ENCODE measurements around the gene FNIP1.
"Not testable (repeated sequence)": the region's sequence is repeated elsewhere in the genome, so short reads cannot be mapped to it uniquely, and the experiment has no call there.

The FNIP1 gene

DNA sequence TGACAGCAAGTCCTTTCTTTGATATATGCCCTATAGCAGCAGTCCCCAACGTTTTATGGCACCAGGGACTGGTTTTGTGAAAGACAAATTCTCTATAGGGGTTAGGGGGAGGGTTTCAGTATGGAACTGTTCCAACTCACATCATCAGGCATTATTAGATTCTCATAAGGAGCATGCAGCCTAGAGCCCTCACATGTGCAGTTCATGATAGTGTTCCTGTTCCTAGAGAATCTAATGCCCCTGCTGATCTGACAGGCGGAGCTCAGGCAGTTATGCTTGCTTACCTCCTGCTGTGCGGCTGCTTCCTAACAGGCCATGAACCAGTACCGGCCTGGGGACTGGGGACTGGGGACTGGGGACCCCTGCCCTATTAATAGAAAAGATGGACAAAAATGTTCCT, 159.1 kb downstream of the FNIP1 start:
- DNase-seq (ENCODE audit: low spot score), result no peak

DNA sequence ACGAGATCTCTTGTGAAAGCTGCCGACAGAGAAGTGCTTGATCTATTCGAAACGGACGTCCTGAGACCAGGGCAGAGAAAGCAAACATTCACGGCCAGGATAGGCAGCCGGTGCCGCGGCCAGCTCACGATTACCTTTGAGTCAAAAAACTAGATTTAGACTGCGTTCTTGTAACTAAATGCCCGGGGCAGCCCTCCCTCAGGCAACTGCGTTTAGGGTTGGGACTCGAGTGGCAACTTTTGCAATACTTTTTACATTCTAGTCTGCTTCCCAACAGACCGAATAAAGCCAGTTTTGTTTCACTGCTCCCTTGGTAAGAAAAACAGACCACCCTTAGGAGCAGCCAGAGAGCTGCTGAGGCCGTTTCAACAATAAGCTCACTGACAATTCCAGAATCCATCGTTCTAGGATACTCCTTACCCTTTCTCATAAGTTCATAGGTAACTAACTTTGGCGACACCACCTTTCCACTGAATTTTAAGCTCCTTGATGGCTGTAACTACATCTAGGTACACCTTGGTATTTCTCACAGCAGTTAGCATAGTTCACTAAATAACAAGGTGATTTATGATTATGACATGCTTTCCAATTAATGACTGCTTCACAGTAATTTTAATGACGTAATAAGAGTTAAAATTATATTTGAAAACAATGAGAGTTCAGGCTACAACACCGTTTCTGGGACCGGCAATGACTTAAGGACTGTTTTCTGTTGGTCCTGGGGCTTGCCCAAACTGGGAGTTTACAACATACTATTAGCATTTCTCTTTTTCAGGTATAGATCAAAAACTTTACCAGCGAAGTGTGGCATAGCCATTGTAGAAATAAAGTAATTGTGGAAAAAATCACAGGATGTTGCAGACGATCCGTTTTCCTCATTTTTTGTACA, 160.9 kb downstream of the FNIP1 start:
- peak; percentile 14 for DNase-seq (ENCODE audit: low spot score)

DNA sequence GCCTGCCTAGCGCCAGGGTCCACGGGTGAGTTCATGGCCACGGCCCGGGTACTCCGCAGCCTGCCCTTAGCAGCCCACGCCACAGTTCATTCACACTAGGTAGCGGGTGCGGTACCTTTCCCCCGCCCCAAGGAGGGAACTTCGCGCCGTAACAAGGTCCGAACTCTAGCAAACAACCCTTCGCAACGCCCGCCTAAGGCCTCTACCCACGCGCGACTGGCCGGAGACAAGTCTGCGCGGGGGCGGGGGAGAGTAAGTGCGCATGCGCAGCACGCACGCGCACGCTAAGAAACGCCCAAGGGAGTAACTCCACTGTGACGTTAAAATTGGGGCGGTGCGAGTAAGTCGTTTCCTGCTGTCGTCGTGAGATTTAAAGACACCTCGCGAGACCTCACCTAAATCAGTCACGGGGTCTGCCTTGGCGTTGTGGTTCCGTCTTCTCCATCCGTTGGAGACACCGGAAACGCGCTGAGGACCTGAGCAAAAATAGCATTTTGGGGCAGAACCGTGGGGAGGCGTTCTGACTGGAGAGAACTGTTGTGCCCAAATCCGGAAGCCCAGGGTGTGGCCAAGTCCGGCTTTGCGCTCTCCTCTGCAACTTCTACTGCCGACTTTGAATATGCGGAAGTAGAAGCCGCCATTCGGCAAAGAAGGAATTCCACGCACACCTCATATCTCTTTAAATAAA, 161.7 kb downstream of the FNIP1 start, which contains the start of gene RAPGEF6:
TSS of gene RAPGEF6 (minus strand) at position 234 of the 688 bp plus-strand sequence. CDS start at position 35, 199 bp downstream.
- DNase-seq (ENCODE audit: low spot score), result peak; percentile 89

- DNase-seq (ENCODE audit: low spot score), result peak; percentile 52
Measured at GRCh38 chr5:131634666-131634995, 162.2 kb downstream of the FNIP1 start.

- DNase-seq (ENCODE audit: low spot score), result no peak
Measured at GRCh38 chr5:131634238-131634637, 162.6 kb downstream of the FNIP1 start.

DNA sequence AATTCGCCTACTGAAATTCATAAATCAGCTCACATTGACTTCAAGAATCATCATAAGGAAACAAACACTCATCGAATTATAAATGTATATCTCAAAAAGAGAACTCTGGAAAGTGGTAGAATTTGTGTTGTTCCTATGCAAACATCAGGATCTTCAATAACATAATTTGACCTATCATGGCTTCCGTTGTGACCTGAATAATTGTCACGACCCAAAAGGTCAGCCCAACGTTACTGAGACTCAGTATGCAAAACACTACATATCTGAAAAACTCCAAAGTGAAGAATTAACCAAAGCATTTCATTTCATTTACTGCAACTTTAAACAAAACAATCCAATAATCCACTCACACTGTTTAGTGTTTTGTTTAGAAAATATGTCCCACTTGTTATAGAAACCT, 163.0 kb downstream of the FNIP1 start:
- no peak for DNase-seq (ENCODE audit: low spot score)

DNA sequence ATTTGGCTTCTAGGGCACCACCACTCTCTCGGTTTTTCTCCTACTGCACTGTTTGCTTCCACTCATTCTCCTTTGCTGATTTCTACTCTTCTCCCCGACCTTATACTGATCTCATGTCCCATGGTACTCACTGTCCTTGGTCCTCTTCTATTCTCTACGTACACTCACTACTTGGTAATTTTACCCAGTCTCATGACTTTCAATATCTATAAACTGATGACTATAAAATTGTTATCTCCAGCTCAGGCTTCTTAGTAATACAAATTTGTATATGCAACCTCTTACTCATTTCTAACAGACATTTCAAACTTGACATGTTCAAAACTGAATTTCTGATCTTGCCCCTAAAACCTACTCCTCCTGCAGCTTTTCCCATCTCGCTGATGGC, 165.9 kb downstream of the FNIP1 start:
- no peak for DNase-seq (ENCODE audit: low spot score)

DNA sequence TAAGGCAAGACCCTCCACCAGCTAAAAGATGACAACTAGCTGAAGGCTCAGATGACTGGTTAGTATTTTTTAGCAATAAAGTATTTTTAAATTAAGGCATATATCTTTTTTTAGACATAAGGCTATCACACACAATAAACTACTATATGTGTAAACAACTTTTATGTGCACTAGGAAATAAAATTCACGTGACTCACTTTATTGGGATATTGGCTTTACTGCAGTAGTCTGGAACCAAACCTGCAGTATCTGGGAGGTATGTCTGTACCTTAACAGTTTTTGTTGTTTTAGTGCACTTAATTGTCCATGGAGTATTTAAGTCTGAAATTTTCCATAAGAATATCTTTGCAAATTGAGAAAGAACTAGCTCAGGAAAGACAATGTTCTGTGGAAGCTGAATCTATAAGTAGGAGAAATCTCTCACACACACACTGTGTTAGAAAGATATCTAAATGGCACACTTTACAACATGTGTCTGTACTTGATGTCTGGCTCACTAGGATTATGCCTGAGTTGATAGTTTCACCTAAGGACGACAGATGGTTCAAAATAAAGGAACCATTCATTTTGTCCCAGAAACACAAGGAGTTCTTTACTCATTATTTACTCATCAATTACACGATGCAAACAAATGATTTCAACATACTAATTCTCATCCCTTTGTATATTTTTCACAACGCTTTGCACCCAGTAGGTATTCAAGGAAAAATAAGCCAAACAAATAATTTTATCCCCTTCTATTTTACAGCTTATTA, 166.4 kb downstream of the FNIP1 start:
- DNase-seq (ENCODE audit: low spot score), result no peak

DNA sequence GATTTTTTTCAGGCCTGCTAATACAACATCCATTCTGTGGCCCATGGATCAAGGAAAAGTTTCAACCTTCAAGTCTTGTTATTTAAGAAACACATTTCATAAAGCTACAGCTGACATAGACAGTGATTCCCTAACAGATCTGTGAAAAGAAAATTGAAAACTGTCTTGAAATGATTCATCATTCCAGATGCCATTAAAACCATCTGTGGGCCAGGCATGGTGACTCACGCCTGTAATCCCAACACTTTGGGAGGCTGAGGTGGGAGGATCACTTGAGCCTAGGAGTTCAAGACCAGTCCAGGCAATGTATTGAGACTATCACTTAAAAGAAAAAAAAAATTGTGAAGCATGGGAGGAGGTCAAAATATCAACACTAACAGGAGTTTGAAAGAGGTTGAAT, 167.8 kb downstream of the FNIP1 start:
- no peak for DNase-seq (ENCODE audit: low spot score)

DNA sequence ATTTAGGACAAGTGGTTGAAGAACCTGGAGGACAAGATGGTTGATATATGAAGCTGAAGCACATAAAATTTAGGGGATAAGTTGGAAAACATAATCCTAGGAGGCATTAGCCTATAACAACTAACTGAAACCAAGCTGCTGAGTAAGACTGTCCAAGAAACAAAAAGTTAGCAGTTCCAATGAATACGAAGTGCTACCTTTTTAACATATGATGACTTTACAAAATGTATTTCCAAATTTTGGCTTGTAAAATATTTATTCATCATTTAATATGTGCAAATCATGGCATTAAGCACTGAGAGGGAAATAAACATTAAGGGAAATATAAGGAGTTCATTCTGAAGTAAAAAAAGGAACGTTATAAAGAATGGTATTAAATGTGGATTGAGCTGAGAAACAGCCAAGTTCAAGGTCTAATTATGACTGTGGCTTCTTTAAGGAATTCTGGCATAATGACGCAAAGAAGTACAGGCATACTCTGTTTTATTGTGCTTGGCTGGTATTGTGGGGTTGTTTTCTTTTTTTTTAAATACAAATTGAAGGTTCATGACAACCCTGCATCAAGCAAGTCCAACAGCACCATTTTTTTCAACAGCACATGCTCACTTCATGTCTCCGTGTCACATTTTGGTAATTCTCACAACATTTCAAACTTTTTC, 169.5 kb downstream of the FNIP1 start:
- no peak for DNase-seq (ENCODE audit: low spot score)

- no peak for DNase-seq (ENCODE audit: low spot score)
Measured at GRCh38 chr5:131622633-131623032, 174.2 kb downstream of the FNIP1 start.

DNA sequence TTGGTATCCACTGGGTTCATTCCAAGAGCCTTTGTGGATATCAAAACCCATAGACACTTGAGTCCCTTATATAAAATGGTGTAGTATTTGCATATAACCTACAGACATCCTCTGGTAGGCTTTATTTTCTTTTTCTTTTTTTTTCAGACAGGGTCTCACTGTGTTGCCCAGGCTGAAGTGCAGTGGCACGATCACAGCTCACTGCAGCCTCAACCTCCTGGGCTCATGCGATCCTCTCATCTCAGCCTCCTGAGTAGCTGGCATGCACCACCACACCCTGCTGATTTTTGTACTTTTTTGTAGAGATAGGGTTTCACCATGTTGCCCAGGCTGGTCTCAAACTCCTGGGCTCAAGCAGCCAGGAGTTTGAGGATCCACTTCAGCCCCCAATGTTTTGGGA, 175.7 kb downstream of the FNIP1 start:
- DNase-seq (ENCODE audit: low spot score), result not testable (repeated sequence)

GRCh38 chr5:131619102-131619501, 177.7 kb downstream of the FNIP1 start:
- no peak for DNase-seq (ENCODE audit: low spot score)

GRCh38 chr5:131617140-131617822, 179.5 kb downstream of the FNIP1 start:
- DNase-seq (ENCODE audit: low spot score), result no peak

GRCh38 chr5:131615957-131616356, 180.9 kb downstream of the FNIP1 start:
- no peak for DNase-seq (ENCODE audit: low spot score)

DNA sequence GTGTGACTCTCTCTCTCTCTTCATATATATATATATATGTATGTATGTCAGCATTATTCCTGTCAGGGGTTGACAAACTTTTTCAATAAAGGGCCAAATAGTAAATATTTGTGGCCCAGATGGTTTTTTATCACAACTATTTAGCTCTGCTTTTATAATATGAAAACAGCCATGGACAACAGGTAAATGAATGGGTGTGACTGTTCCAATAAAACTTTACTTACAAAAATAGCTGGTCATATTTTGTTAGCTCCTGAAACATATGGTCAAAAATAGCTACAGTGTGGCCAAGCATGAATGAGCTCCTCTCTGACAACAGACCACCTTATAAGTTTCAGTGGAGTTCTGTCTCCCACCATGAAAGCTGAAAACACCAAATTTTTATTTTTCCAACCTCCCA, 183.4 kb downstream of the FNIP1 start:
- DNase-seq (ENCODE audit: low spot score), result no peak

GRCh38 chr5:131611064-131611381, 185.8 kb downstream of the FNIP1 start:
- no peak for DNase-seq (ENCODE audit: low spot score)

- no peak for DNase-seq (ENCODE audit: low spot score)
Measured at GRCh38 chr5:131610198-131611063, 186.4 kb downstream of the FNIP1 start.

- no peak for DNase-seq (ENCODE audit: low spot score)
Measured at GRCh38 chr5:131609774-131610173, 187.0 kb downstream of the FNIP1 start.

DNA sequence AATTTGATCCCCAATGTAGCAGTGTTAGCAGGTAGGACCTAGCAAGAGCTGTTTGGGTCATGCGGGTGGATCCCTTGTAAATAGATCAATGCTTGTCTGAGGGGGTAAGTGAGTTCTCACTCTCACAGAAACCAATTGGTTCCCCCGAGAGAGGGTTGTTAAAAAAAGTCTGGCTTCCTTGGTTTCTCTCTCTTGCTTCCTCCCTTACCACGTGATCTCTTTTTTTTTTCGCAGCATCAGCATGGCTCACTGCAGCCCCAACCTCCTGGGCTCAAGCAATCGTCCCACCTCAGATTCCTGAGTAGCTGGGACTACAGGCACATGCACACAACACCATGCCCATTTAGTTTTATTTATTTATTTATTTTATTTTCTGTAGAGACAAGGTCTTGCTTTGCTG, 188.2 kb downstream of the FNIP1 start:
- no peak for DNase-seq (ENCODE audit: low spot score)
